Caco-2 (cell line): ENCODE measurements around the gene PALLD. TPM values are rescaled to one million over a fixed set of nuclear protein-coding genes. Genes with fewer than 3 reads are reported as not detected.
"Not testable (repeated sequence)": the region's sequence is repeated elsewhere in the genome, so short reads cannot be mapped to it uniquely, and the experiment has no call there.

Experiments
- BruUV-seq: library from RNA; stranded (reverse); fragments of 400-500 nt; replicated peaks from 2 replicates; lab custom pipeline; 2021; lab: Mats Ljungman, UMichigan
- CTCF ChIA-PET: fragments of 300-600 bp; sonication (Branson Sonifier 250); formaldehyde crosslinking; loops from one replicate; lab custom pipeline; 2022; ENCODE audit warnings: antibody characterized with exemption; lab: Charles Lee
- POLR2A ChIA-PET: fragments of 300-600 bp; sonication (Branson Sonifier 250); formaldehyde crosslinking; loops from one replicate; lab custom pipeline; 2022; ENCODE audit warnings: antibody characterized with exemption; lab: Charles Lee
- DNase-seq, 2 experiments: peaks; one replicate each; pipeline versions ENCODE4 v3.0.0 to v3.0.0-alpha.2; 2020 to 2022
- H3K27me3 ChIP-seq: replicated peaks from 2 replicates; pipeline ENCODE4 v1.6.0; 2011; ENCODE audit warnings: low read length; ENCODE audit not compliant: control insufficient read depth, insufficient read depth
- H3K36me3 ChIP-seq: 2 replicates; pipeline ENCODE4 v1.5.1; 2011; ENCODE audit warnings: low read length; ENCODE audit not compliant: control insufficient read depth, insufficient read depth
- H3K4me1 ChIP-seq: fragments of 250-450 bp; sonication (Bioruptor Pico); 2 replicates; pipeline ENCODE4 v1.5.1; 2020; ENCODE audit warnings: mild to moderate bottlenecking
- H3K4me3 ChIP-seq: 2 replicates; pipeline ENCODE4 v1.5.1; 2011; ENCODE audit warnings: low read depth, mild to moderate bottlenecking, control low read depth, low read length
- H3K9me3 ChIP-seq: fragments of 250-450 bp; sonication (Bioruptor Pico); 2 replicates; pipeline ENCODE4 v1.5.1; 2020; ENCODE audit warnings: mild to moderate bottlenecking, moderate library complexity
- H3K27ac Mint-ChIP-seq: one replicate; pipeline ENCODE4 v1.8.0; 2022; ENCODE audit warnings: mixed read lengths; ENCODE audit not compliant: unreplicated experiment
- H3K27me3 Mint-ChIP-seq: one replicate; pipeline ENCODE4 v1.8.0; 2022; ENCODE audit warnings: mixed read lengths; ENCODE audit not compliant: insufficient read depth, unreplicated experiment
- H3K36me3 Mint-ChIP-seq: one replicate; pipeline ENCODE4 v1.8.0; 2022; ENCODE audit warnings: mild to moderate bottlenecking, mixed read lengths; ENCODE audit not compliant: insufficient read depth, unreplicated experiment
- H3K4me1 Mint-ChIP-seq: one replicate; pipeline ENCODE4 v1.8.0; 2022; ENCODE audit warnings: low read depth, mixed read lengths; ENCODE audit not compliant: unreplicated experiment
- H3K4me3 Mint-ChIP-seq: one replicate; pipeline ENCODE4 v1.8.0; 2022; ENCODE audit warnings: mild to moderate bottlenecking, moderate library complexity, mixed read lengths; ENCODE audit not compliant: unreplicated experiment
- H3K9me3 Mint-ChIP-seq: one replicate; pipeline ENCODE4 v1.8.0; 2022; ENCODE audit warnings: mixed read lengths; ENCODE audit not compliant: unreplicated experiment
- intact Hi-C: fragments of 100-400 bp; cut with micrococcal nuclease; formaldehyde crosslinking; loops from one replicate; pipeline ENCODE4 v1.10.0; 2022; ENCODE audit not compliant: unreplicated experiment
- total RNA-seq: library from RNA; stranded (reverse); gene quantifications from 2 replicates; pipeline ENCODE4 v1.2.3, GENCODE V29; 2022
- TF ChIP-seq, protein P1 (sequence below), 2 experiments: fragments of 200-600 bp in 1 of 2; IDR thresholded peaks; 1 replicate in 1 of 2; 2 replicates in 1 of 2; pipeline versions ENCODE4 v1.5.1 to v1.8.0; 2011 to 2022; ENCODE audit warnings: antibody characterized with exemption in 1 of 2, control low read depth in 1 of 2, inconsistent platforms in 1 of 2, low read depth in 1 of 2, low read length in 1 of 2, mild to moderate bottlenecking in 1 of 2, moderate library complexity in 1 of 2; ENCODE audit not compliant: insufficient read depth in 1 of 2, severe bottlenecking in 1 of 2, unreplicated experiment in 1 of 2

Gene PALLD
- total RNA-seq, 1 experiment from 2014 or later = 12.3 TPM

DNA sequence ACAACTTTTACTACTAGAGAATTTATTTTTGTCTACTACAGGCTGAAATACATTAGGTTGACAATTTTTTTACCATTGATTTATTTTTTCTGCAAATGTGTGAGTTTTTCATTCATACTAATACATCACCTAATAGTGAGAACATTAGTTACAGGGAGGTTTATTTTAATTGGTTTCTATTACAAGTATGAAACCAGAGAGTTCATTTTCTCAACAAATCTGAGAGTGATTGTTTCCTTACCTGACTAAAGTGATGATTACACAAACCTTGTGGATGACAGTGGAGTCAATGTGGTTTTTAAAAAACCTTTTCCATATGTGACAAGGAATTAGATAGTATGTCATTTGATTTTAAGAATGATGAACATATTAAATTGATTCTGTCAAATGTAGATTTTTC, 227.4 kb downstream of the PALLD start:
- Histone ChIP-seq H3K9me3 (no peaks in the 10 kb centered on the region), H3K4me3 (no peak overlapping the region), H3K27me3 (no peaks in the 10 kb centered on the region), H3K36me3 (no peaks in the 10 kb centered on the region), H3K4me1 (no peaks in the 10 kb centered on the region)
- POLR2A ChIA-PET = no interaction called here
- Mint-ChIP-seq H3K36me3 (no peaks in the 10 kb centered on the region), H3K4me1 (no peaks in the 10 kb centered on the region), H3K4me3 (no peak overlapping the region), H3K27me3 (peaks cover 12% of the 10 kb centered on the region), H3K9me3 (no peaks in the 10 kb centered on the region), H3K27ac (no peak overlapping the region)
- TF ChIP-seq, protein P1, sequence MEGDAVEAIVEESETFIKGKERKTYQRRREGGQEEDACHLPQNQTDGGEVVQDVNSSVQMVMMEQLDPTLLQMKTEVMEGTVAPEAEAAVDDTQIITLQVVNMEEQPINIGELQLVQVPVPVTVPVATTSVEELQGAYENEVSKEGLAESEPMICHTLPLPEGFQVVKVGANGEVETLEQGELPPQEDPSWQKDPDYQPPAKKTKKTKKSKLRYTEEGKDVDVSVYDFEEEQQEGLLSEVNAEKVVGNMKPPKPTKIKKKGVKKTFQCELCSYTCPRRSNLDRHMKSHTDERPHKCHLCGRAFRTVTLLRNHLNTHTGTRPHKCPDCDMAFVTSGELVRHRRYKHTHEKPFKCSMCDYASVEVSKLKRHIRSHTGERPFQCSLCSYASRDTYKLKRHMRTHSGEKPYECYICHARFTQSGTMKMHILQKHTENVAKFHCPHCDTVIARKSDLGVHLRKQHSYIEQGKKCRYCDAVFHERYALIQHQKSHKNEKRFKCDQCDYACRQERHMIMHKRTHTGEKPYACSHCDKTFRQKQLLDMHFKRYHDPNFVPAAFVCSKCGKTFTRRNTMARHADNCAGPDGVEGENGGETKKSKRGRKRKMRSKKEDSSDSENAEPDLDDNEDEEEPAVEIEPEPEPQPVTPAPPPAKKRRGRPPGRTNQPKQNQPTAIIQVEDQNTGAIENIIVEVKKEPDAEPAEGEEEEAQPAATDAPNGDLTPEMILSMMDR (IDR thresholded peaks at IDR 0.05; ENCODE audit: insufficient read depth in 1 of 2, low read depth in 1 of 2, low read length in 1 of 2, severe bottlenecking in 1 of 2, unreplicated experiment in 1 of 2) = no peak
- no TSS peak for BruUV-seq
- intact Hi-C loops = no loop called here
- DNase-seq = no peak
- CTCF ChIA-PET = no interaction called here

DNA sequence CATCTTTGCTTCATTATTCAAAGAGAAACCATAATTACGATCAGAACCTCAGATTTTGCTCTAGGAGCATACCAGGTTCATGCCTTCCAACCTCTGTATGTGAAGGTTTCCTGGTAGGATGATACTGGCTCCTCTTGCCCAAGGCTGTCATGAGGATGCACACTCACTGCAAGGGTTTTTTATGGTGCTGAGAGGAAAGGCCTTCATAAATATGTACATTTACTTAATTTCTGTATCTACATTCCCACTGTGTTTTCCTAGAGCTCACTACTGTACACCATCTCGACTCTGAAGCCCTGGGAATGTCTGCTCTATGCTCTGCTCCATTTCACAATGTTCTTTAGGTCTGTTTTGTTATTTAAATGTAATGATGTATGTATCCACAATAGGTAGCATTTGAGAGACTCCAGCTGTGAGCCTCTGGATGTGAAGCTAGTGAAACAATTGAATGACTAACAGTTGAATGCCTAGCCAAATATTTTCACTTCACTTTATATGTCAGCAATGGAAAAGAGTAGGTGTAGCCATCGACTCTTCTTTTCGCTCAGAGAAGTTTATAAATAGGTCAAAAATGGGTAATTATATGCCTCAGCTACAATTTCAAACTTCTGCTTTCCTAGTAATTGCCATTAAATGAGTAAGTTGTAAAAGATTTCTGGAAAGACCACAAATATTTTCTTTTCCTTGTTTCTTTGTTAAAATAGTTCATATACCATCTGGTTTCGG, 228.0 kb downstream of the PALLD start:
- no peaks in the 10 kb centered on the region for H3K36me3 ChIP-seq
- Mint-ChIP-seq H3K9me3 (no peaks in the 10 kb centered on the region), H3K4me3 (no peak overlapping the region), H3K36me3 (no peaks in the 10 kb centered on the region), H3K4me1 (no peaks in the 10 kb centered on the region), H3K27me3 (peaks cover 8% of the 10 kb centered on the region), H3K27ac (no peak overlapping the region)
- BruUV-seq = no TSS peak
- H3K27me3 ChIP-seq = no peaks in the 10 kb centered on the region
- intact Hi-C loops = no loop called here
- TF ChIP-seq, protein P1 (IDR thresholded peaks at IDR 0.05; ENCODE audit: insufficient read depth in 1 of 2, low read depth in 1 of 2, low read length in 1 of 2, severe bottlenecking in 1 of 2, unreplicated experiment in 1 of 2) = no peak
- POLR2A ChIA-PET = no interaction called here
- CTCF ChIA-PET = no interaction called here
- no peaks in the 10 kb centered on the region for H3K4me1 ChIP-seq
- H3K4me3 ChIP-seq = no peak overlapping the region
- no peaks in the 10 kb centered on the region for H3K9me3 ChIP-seq
- no peak for DNase-seq

DNA sequence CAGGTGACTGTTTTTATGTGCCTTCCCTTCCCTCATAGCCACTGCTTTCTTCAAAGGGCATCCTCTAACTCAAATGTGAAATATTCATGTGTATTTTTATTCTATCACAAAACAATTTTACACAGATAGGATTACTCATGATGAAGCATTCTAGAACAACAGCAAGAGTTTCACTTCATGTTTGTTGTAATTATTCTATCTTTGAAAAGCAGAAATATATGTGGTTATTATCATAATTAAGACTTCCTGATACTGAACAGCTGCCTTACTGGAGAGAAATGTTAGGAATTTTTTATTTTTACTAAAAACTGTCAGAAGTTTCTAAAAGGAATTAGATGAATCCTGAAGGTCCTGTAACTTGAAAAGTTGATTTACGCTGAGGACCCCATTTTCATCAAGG, 229.1 kb downstream of the PALLD start:
- H3K4me1 Mint-ChIP-seq = no peaks in the 10 kb centered on the region
- Histone ChIP-seq H3K4me3 (no peak overlapping the region), H3K36me3 (no peaks in the 10 kb centered on the region), H3K9me3 (no peaks in the 10 kb centered on the region), H3K27me3 (no peaks in the 10 kb centered on the region), H3K4me1 (no peaks in the 10 kb centered on the region)
- TF ChIP-seq, protein P1 (IDR thresholded peaks at IDR 0.05; ENCODE audit: insufficient read depth in 1 of 2, low read depth in 1 of 2, low read length in 1 of 2, severe bottlenecking in 1 of 2, unreplicated experiment in 1 of 2) = no peak
- peaks cover 11% of the 10 kb centered on the region for H3K27me3 Mint-ChIP-seq
- ChIA-PET POLR2A (no interaction called here), CTCF (no interaction called here)
- DNase-seq = no peak
- no peak overlapping the region for H3K4me3 Mint-ChIP-seq
- intact Hi-C loops = no loop called here
- H3K36me3 Mint-ChIP-seq = no peaks in the 10 kb centered on the region
- H3K9me3 Mint-ChIP-seq = no peaks in the 10 kb centered on the region
- no TSS peak for BruUV-seq
- H3K27ac Mint-ChIP-seq = no peak overlapping the region

DNA sequence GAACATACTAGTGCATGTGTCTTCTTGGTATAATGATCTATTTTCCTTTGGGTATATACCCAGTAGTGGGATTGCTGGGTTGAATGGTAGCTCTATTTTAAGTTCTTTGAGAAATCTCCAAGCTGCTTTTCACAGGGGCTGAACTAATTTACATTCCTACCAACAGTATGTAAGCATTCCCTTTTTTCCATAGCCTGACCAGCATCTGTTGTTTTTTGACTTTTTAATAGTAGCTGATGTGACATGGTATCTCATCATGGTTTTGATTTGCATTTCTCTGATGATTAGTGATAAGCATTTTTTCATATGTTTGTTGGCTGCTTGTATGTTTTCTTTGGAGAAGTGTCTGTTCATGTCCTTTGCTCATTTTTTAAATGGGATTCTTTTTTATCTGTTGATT, 230.3 kb downstream of the PALLD start:
- H3K4me1 Mint-ChIP-seq, H3K9me3 ChIP-seq, H3K4me3 Mint-ChIP-seq, POLR2A ChIA-PET, H3K36me3 ChIP-seq, H3K27me3 ChIP-seq, H3K27me3 Mint-ChIP-seq, BruUV-seq, DNase-seq, CTCF ChIA-PET, H3K4me1 ChIP-seq, intact Hi-C loops, H3K36me3 Mint-ChIP-seq, H3K27ac Mint-ChIP-seq, H3K9me3 Mint-ChIP-seq, H3K4me3 ChIP-seq: not testable (repeated sequence)
